Aorta (tissue), 5 donors: ENCODE measurements around the gene CEP350. TPM values are rescaled to one million over a fixed set of nuclear protein-coding genes. Genes with fewer than 3 reads are reported as not detected.

Source experiments
- ATAC-seq: fragments of 200-7000 bp; cut with Tn5 transposase; one replicate; pipeline ENCODE4 v1.9.1; 2022; ENCODE audit warnings: moderate library complexity; ENCODE audit not compliant: low FRiP score
- DNase-seq, 2 donors: peaks; one replicate each; pipeline ENCODE4 v3.0.0-alpha.2; 2020
- H3K27ac ChIP-seq, 2 donors: one replicate each; pipeline ENCODE4 v1.5.1; 2013; ENCODE audit warnings: low read length in 2 of 2, mild to moderate bottlenecking in 2 of 2, moderate library complexity in 2 of 2, control low read depth in 1 of 2, inconsistent platforms in 1 of 2, low read depth in 1 of 2
- H3K27me3 ChIP-seq, 2 donors: one replicate each; pipeline ENCODE4 v1.6.1; 2013; ENCODE audit warnings: control low read depth in 1 of 2, low read length in 1 of 2, mild to moderate bottlenecking in 1 of 2, moderate library complexity in 1 of 2; ENCODE audit not compliant: insufficient read depth in 2 of 2, control insufficient read depth in 1 of 2
- H3K36me3 ChIP-seq, 2 donors: one replicate each; pipeline ENCODE4 v1.6.1; 2013; ENCODE audit warnings: control low read depth in 1 of 2, low read length in 1 of 2, mild to moderate bottlenecking in 1 of 2; ENCODE audit not compliant: insufficient read depth in 2 of 2, control insufficient read depth in 1 of 2
- H3K4me1 ChIP-seq, 2 donors: one replicate each; pipeline ENCODE4 v1.6.1; 2013; ENCODE audit warnings: low read length in 2 of 2, control low read depth in 1 of 2, mild to moderate bottlenecking in 1 of 2, moderate library complexity in 1 of 2; ENCODE audit not compliant: insufficient read depth in 2 of 2, control insufficient read depth in 1 of 2
- H3K4me3 ChIP-seq, 2 donors: one replicate each; pipeline ENCODE4 v1.5.1; 2013; ENCODE audit warnings: low read length in 2 of 2, control low read depth in 1 of 2, mild to moderate bottlenecking in 1 of 2
- H3K9me3 ChIP-seq: one replicate; pipeline ENCODE4 v1.6.1; 2013; ENCODE audit warnings: mild to moderate bottlenecking, low read length; ENCODE audit not compliant: control insufficient read depth
- WGBS, 2 donors: extraction: QIAGEN DNeasy Blood & Tissue Kit; methylation state at CpG; one replicate each; pipeline ENCODE4 v1.1.7; 2013; 5-methylcytosine and 5-hydroxymethylcytosine counted together
- intact Hi-C, 2 donors: fragments of 100-400 bp; cut with DNase I; formaldehyde crosslinking; loops; one replicate each; pipeline versions ENCODE4 v1.14.2 to v1.15.0; 2022
- polyA plus RNA-seq, 2 donors: library from polyadenylated mRNA; stranded (reverse); fragments of 200-250 nt; gene quantifications; one replicate each; pipeline ENCODE4 v1.2.3, GENCODE V29; 2013
- total RNA-seq, 2 donors: library from RNA; stranded (reverse); fragmentation: NEBNext Ultra II Directional; extraction: Animal tissue kit (Norgen Biotek cat#: 25700); gene quantifications; one replicate each; pipeline ENCODE4 v1.2.1, GENCODE V29; 2021
- donor health status: healthy with polysubstance abuse.
- donor health status: Bipolar disorder and iron deficiency.
- donor health status: DM: no; HTN: no; CAD: no.
- donor health status: DM: no; HTN: no; CAD: no.
- donor health status: DM: yes; HTN: yes; CAD: no.

CEP350 gene
- total and polyA plus RNA-seq, 4 donors = 4.3 to 61.3 (median 29.4) TPM

- peaks cover 0 to 3% of the 10 kb centered on the region in 2 donors for H3K4me1 ChIP-seq
- intact Hi-C loops = no loop called here
Observed at GRCh38 chr1:179973198-179974110, 18.8 kb downstream of the CEP350 start.

GRCh38 chr1:179976970-179977651 is 22.5 kb downstream of the CEP350 start:
- Histone ChIP-seq H3K36me3 (no peaks in the 10 kb centered on the region), H3K9me3 (no peaks in the 10 kb centered on the region), H3K27me3 (no peaks in the 10 kb centered on the region), H3K27ac (no peak overlapping the region), H3K4me1 (no peaks in the 10 kb centered on the region), H3K4me3 (no peak overlapping the region)
- no peak for ATAC-seq
- no peak for DNase-seq
- WGBS, 2 donors = 73 to 82% methylated on average over 4 of the region's 4 CpGs
- intact Hi-C loops = no loop called here

More at GRCh38 chr1:179973198-179974110, 18.8 kb downstream of the CEP350 start:
- Histone ChIP-seq H3K9me3 (no peaks in the 10 kb centered on the region), H3K4me3 (no peak overlapping the region), H3K27ac (no peak overlapping the region), H3K36me3 (no peaks in the 10 kb centered on the region), H3K27me3 (no peaks in the 10 kb centered on the region)
- 57 to 59% methylated on average over 6 of the region's 6 CpGs for WGBS, 2 donors
- no peak for ATAC-seq
- no peak for DNase-seq

- no peaks in the 10 kb centered on the region for H3K36me3 ChIP-seq
- H3K9me3 ChIP-seq = no peaks in the 10 kb centered on the region
- intact Hi-C loops = no loop called here
- H3K4me1 ChIP-seq = no peaks in the 10 kb centered on the region
- no peaks in the 10 kb centered on the region for H3K27me3 ChIP-seq
- H3K4me3 ChIP-seq = no peak overlapping the region
- no peak overlapping the region for H3K27ac ChIP-seq
- DNase-seq (no peak), ATAC-seq (no peak)
- WGBS, 2 donors = 79 to 84% methylated on average over 5 of the region's 5 CpGs
Observed at GRCh38 chr1:179978199-179979079, 23.8 kb downstream of the CEP350 start.

- 96 to 100% methylated on average over 1 of the region's 1 CpG for WGBS, 2 donors
- DNase-seq = no peak
- Histone ChIP-seq H3K9me3 (no peaks in the 10 kb centered on the region), H3K4me1 (no peaks in the 10 kb centered on the region), H3K36me3 (peaks cover 0 to 3% of the 10 kb centered on the region in 2 donors), H3K4me3 (no peak overlapping the region), H3K27me3 (no peaks in the 10 kb centered on the region), H3K27ac (no peak overlapping the region)
- intact Hi-C loops = no loop called here
- no peak for ATAC-seq
Observed at GRCh38 chr1:179984101-179984500, 29.5 kb downstream of the CEP350 start.

- H3K27ac ChIP-seq = no peak overlapping the region
- H3K36me3 ChIP-seq = peaks cover 0 to 3% of the 10 kb centered on the region in 2 donors
- H3K27me3 ChIP-seq = no peaks in the 10 kb centered on the region
- no peak for DNase-seq
- no peaks in the 10 kb centered on the region for H3K4me1 ChIP-seq
- ATAC-seq = no peak
- H3K4me3 ChIP-seq = no peak overlapping the region
- intact Hi-C loops = no loop called here
- no peaks in the 10 kb centered on the region for H3K9me3 ChIP-seq
Observed at GRCh38 chr1:179984942-179985341, 30.3 kb downstream of the CEP350 start.

GRCh38 chr1:179990847-179991246 is 36.2 kb downstream of the CEP350 start:
- H3K9me3 ChIP-seq = no peaks in the 10 kb centered on the region
- H3K27me3 ChIP-seq = no peaks in the 10 kb centered on the region
- intact Hi-C loops = no loop called here
- H3K4me3 ChIP-seq = no peak overlapping the region
- no peaks in the 10 kb centered on the region for H3K4me1 ChIP-seq
- peaks cover 0 to 3% of the 10 kb centered on the region in 2 donors for H3K36me3 ChIP-seq
- H3K27ac ChIP-seq = no peak overlapping the region
- WGBS, 2 donors = 89 to 90% methylated on average over 3 of the region's 3 CpGs
- ATAC-seq = no peak
- no peak for DNase-seq

GRCh38 chr1:179995576-179995975 is 41.0 kb downstream of the CEP350 start:
- H3K27ac ChIP-seq = no peak overlapping the region
- H3K27me3 ChIP-seq = no peaks in the 10 kb centered on the region
- ATAC-seq (no peak), DNase-seq (no peak)
- no peaks in the 10 kb centered on the region for H3K36me3 ChIP-seq
- no peak overlapping the region for H3K4me3 ChIP-seq
- no peaks in the 10 kb centered on the region for H3K9me3 ChIP-seq
- H3K4me1 ChIP-seq = no peaks in the 10 kb centered on the region
- 87 to 92% methylated on average over 1 of the region's 1 CpG for WGBS, 2 donors
- intact Hi-C loops = no loop called here

- no peaks in the 10 kb centered on the region for H3K9me3 ChIP-seq
- no peak overlapping the region for H3K4me3 ChIP-seq
- H3K4me1 ChIP-seq = no peaks in the 10 kb centered on the region
- ATAC-seq (no peak), DNase-seq (no peak)
- H3K27ac ChIP-seq = no peak overlapping the region
- 95% methylated on average over 1 of the region's 1 CpG for WGBS, 2 donors
- intact Hi-C loops = no loop called here
- no peaks in the 10 kb centered on the region for H3K36me3 ChIP-seq
- H3K27me3 ChIP-seq = no peaks in the 10 kb centered on the region
Observed at GRCh38 chr1:179996099-179996498, 41.5 kb downstream of the CEP350 start.
